ENCODE data around the gene OR10R2.

DNA sequence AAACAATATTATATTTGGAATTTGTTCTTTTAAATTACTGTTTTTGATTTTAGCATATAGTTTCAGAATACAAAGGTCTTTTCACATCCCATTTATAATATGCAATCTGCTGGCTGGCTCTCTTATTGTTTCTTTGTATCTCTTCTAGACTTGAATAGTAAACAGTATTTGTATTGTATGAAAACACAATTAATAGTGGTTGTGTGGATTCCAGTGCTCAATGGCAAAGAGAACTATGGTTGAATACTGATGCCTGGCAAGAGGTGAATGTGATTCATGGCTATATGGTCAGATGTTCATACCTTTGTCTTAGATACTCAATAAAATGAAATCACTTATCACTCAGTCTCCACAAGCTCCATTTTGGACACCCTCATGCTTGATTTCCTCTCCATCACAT, 44.9 kb downstream of the OR10R2 start:
- TF ChIP-seq, protein P1, sequence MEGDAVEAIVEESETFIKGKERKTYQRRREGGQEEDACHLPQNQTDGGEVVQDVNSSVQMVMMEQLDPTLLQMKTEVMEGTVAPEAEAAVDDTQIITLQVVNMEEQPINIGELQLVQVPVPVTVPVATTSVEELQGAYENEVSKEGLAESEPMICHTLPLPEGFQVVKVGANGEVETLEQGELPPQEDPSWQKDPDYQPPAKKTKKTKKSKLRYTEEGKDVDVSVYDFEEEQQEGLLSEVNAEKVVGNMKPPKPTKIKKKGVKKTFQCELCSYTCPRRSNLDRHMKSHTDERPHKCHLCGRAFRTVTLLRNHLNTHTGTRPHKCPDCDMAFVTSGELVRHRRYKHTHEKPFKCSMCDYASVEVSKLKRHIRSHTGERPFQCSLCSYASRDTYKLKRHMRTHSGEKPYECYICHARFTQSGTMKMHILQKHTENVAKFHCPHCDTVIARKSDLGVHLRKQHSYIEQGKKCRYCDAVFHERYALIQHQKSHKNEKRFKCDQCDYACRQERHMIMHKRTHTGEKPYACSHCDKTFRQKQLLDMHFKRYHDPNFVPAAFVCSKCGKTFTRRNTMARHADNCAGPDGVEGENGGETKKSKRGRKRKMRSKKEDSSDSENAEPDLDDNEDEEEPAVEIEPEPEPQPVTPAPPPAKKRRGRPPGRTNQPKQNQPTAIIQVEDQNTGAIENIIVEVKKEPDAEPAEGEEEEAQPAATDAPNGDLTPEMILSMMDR (IDR thresholded peaks at IDR 0.05; ENCODE audit: poor library complexity, severe bottlenecking) = no peak
- TF ChIP-seq EZH2 (IDR thresholded peaks at IDR 0.05; ENCODE audit: borderline replicate concordance, insufficient read depth, low read length, poor library complexity, severe bottlenecking) (no peak), TAF1 (IDR thresholded peaks at IDR 0.05; ENCODE audit: low read depth) (no peak)

Measured in neural cell (in vitro differentiated cells).